T-helper 1 cell (primary cell): ENCODE results near the gene ARHGDIA.

ENCODE experiments used
- DNase-seq, 5 donors: peaks; one replicate each; pipeline ENCODE4 v3.0.0-alpha.2; 2012 to 2020

Gene ARHGDIA

DNA sequence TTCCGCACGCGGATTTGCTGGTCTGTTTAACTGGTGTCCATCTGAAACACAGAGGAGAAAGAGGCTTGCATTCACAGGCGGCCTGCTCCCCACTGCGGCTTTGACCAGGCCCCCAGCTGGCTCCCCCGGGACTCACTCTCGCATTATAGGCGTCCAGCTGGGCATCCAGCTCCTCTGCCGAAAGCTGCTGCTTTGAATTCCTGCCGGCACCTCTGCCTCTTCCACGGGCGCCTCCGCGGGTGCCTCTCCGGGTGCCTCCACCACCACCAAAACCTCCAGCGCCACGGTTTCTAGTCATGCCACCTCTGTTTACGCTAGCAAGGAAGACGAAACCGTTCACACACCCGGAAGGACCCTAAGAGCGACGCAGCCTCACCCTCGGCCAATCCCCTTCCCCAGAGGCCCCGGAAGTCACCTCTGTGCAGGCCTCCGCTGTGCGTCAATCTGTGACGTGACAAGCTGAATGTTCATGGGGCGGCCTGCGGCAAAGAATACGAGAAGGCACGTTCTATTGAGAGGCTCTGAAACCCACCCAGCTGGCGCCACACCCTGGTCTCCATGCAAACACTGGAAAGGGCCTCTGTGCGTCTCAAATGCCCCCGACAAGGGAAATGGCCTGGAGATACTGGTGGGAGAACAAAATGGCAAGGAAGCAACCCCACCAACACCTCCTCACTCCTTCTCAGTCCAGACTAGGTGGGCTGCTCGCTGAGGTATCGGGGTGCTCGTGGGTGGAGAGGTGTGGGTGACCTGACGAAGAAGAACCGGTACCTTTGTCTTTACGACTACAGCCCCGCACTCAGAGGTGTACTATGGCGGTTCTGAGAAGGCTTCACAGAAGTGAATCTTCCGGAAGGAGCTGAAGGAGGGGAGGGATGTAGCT, 17.2 kb upstream of the ARHGDIA start:
- no peak for DNase-seq

DNA sequence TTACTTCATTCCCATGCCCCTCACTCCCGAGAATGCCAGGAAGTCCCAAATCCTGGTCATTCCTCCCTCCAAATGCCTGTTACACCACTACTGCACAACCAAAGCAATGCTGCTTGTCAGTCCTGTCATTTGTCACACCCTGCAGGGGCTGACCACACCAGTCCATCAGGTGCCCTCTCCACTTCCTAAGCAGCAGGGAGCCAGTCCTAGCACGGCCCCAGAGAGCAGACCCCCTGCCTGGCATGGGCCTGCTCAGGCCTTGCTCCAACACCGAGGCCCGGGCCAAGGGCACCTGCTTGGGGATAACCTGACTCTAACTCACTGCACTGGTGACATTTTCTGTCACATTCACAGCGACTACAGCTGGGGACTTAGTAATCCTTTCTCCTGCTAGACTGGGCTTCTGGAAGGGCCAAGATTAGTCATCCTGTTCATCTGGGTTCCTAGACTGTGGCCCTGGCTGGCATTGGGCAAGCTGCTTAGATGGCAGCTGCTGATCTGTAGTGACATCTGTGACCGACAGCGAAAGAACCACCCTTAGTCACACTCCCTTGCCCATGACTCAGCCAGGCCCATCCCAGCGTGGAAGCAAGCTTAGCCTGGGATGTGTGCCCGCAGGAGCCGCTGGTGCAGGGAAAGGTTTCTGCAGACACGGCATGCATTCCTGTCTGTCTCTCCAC, 14.9 kb upstream of the ARHGDIA start:
- DNase-seq: no peak

DNA sequence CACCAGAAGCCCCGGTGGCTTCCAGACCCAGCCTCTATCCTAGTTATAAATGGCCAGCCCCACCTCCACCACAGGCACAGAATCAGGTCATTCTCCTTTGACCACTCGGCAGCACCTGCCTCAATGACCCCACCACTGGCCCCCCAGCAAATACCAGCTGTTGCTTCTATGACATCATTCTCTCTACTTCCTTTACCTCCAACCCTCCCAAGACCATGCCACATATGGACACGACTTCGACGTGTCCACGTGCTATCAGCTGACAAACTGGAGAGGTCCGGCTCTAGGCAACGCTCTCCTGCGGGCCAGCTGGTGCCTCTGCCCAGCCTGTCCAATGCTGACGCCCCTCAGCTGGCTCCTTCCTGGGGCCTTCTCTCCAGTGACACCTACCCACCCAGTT, 14.3 kb upstream of the ARHGDIA start:
- no peak for DNase-seq

DNA sequence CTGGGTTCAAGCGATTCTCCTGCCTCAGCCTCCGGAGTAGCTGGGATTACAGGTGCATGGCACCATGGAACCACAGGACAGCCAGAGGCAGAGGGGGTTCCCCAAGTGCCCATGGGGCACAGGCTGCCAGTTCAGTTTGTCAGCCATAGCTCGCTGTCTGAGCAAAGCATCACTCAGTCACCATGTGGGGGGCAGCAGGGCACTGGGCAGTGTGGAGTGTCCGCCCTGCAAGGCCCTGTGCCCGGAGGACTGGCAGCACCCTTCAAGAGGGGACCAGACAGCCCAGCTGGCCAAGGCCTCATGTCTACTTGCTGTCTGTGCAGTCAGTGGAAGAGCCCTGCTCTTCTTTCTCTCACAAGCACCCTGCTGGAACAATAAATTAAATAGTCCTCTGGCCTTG, 13.8 kb upstream of the ARHGDIA start:
- no peak for DNase-seq

DNA sequence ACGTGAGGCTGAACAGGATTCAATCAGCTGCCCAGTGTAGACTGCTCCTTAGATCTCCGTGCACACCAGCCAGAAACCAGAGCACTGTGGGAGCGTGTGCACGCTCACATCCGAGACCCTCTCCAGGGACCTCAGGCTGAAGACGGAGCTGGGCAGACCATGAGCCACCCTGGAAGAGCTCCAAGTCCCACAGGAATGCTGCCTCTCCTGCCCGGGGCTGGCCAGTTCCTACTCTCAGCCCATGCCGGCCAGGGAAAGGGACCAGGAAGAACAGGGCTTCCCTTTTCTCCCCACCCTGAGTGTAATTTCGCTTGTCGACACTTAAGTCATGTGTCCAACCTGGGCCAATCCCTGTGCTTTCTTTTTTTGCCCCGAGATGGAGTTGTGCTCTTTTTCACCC, 13.4 kb upstream of the ARHGDIA start:
- DNase-seq: no peak

DNA sequence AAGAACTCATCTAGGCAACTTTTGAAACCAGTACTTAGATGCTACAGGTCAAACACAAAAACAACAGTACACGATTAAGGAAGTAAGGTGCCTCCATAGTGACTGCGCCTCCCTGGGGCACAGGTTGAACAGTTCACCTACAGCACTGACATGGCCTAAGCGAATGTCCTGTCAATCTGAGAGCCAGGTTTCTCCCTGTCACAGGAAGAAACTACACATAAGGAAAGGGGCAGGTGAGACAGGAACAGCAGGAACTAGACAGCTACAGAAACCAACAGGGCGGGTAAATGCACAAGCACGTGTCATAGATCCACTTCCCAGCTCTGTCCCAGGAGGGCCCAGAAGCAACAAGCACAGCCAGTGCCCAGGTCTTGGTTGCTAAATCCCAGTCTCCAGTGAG, 8.0 kb upstream of the ARHGDIA start:
- DNase-seq: no peak

DNA sequence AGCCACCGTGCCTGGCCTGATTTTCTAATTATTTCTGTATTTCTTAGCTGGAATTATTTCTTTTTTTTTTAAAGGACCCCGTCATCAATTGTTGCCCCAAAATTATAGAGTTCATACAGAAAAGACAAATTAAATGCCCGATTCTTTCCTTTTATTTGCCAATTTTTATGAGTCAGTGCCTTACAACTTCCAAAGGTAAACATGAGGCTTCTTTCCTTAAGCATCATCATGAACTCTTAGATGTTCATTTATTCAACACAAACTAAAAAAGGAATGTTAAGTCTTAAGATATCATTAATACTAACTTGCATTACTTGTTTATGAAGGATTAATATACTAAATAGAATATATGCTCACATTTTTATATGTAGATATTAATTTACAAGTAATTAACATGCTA, 7.2 kb upstream of the ARHGDIA start:
- DNase-seq: no peak

DNA sequence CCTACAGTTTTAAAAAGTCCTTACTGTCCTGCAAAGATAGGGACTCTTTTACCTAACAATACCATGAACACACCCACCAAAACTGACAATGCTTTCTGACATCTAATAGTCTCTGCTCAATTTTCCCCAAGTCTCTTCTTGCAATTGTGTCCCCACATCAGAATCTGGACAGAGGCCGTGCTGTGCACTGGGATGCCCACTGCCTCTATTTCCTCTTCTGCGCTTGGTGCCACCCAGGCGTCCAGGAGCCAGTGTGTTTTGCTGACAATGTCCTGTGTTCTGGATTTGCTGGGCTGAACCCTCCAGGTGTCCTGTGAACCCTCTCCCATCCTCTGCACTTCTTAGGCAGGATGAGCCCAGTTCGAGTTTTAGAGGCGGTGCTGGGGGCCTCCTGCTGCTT, 6.4 kb upstream of the ARHGDIA start:
- DNase-seq: no peak

DNA sequence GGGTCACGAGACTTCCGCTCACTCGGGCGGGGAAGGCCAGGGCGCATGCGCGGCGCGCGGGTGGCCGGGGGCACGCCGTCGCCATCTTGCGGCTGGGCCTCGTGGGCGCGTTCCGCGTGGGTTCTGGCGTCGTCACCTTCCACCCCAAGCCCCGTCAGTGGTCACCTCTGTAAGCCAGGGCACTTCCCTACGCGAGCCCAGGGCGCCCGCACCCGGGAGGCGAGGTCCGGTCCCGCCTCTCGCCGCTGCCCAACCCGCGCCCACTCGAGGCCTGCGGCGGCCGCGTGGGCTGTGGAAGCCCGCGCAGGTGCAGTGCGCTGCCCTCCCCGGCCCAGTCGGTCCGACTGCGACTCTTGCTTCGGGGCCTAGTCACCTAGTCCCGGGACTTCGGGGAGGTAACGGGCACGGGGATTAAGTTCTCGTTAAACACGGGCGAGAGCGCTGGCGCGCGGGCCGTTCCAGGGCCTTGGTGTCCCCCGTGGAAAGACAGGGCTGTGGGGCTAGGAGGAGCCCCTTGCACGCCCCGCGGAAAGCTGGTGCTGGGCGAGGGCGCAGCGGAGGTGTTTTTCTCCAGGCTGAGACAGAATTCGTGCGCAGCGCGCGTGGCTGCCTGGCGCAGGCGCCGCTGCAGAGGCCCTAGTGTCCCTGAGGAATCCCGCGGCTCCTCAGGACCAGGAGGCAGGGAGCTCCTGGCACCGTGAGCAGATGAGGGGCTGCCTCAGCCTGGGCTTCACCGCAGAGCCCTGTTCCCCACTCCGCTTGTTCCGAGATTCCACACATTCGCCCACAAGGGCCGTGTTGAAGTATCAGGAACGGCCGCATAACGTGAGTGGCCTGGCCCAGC, 472 bp upstream of the ARHGDIA start:
- peak; percentile 92 to 96 (median 94) for DNase-seq

DNA sequence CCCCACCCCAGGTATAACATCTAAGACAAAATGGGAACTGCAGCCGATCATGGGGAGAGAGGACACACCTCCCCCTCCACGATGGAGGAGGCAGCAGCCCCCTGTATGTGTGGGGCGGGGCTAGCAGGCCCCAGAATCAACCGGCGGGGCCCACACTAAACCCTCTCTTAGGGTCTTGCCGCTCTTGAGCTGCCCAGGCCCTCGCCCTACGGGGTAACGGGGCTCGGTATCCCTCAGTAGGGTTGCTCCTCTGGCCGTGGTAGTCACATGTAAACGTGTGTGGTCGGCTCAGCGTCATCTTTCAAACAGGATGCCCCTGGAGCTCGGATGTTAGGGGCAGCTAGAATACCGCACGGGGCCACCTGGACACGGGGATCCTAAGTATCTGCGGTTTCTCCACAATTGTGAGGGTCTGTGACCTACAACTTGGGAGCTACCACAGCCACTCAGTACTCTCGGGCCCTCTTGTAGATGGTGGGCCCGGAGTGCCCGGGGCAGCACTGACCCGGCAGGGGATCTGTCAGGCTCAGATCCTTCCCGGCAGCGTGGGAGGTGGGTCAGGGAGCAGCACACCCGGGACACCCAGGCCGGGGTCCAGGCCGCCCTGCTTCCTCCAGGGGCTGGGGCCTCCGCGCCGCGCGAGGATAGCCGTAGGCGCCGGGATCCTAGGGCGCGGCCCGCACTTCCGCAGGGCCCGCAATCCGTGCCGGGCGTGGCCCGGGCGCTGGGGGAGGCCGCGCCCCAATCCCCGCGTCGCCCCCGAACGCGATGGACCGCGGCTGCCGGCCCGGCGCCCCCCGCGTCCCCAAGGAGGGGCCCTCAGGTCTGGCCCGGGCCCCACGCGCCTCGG, 781 bp downstream of the ARHGDIA start:
- DNase-seq: peak in 3 of 5 donors; percentile 25 to 71 (median 42)

DNA sequence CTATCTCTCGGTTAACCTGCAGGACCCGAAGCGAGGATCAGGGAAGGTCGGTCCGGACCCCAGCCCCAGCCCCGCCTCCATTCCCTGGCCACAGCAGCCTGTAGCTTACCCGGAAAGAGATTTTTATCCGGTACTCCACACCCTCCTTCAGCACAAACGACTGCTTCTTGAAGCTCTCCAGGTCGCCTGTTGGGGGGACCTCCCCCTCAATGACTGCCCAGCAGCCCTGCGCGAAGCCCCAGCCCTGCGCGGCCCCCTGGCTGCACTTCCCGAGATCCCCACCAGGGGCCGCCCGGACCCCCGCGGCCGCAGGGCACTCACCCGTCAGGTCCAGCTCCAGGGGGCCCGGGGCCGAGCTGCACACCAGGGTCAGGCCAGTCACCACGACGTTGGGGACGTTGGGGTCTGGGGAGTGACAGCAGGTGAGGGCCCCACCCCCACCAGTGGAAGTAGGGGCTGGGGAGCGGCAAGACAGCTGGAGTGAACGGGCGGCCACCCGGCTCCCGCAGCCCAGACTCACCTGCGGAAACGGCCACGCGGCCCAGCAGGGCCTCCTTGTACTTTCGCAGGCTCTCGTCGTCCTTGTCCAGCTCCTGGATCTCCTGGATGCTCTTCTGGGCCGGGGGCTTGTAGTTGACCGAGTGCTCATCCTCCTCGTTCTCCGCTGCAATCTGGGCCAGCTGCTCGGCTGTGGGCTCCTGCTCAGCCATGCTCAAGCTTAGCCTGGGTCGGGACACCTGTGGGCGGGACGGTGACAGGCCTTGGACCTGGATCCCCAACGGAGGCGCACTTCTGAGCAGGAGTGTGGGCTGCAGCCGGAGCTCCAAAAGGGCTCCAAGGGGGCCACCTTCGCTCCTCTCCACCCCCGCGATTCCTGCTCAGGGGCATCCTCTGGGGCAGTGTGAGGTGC, 1.7 kb downstream of the ARHGDIA start:
- DNase-seq: peak in 1 of 5 donors; percentile 33

DNA sequence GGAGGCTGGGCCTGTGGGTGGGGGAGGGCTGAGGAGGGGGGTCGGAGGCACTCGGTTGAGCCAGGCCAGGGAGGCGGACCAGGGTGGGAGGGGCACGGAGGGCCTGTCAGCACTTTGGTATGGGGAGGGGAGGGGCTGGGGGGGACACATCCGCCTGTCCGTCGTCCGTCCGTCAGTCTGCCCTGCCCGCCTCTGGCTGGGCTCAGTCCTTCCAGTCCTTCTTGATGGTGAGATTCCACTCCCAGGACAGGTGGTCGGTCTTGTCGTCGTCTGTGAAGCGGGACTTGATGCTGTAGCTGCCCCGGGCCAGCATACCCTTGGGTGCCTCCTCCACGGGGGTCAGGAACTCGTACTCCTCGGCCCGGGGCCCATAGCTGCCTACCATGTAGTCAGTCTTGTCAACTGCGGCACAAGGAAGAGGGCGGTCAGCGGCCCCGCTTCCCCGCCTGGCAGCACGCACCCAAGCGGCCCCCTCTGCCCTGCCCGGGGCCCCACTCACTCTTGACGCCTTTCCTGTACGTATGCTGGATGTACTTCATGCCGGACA, 2.4 kb downstream of the ARHGDIA start:
- no peak for DNase-seq

DNA sequence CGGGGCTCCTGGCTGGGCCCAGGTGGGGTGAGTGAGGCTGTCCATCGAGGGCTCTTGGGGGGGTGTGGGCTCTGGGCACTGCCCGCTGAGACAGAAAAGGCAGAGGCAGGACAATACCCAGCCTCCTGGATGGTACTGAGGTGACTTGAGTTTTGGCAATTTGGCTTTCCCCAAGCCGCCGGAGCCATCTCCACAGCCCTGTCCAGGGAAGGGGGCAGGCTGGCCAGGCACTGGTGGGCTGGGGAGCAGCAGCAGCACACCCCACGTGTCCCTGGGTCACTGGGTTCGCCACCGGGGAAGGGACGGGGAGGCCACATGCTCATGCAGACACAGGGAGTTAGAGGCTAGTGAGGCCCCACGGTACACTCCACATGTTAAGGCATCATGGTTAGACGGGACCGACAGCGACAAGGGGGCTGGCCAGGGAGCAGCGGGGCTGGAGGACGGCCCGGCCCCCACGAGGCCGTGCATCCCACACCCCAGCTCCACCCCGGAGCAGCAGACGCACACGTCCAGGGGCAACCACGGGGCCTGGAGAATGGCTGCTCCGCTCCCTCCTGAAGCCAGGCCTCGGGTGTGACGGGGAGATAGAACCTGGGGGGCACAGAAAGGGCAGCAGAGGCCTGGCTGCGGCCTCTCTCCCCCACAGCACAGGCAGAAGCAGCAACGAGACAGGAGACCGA, 3.0 kb downstream of the ARHGDIA start:
- DNase-seq: no peak

DNA sequence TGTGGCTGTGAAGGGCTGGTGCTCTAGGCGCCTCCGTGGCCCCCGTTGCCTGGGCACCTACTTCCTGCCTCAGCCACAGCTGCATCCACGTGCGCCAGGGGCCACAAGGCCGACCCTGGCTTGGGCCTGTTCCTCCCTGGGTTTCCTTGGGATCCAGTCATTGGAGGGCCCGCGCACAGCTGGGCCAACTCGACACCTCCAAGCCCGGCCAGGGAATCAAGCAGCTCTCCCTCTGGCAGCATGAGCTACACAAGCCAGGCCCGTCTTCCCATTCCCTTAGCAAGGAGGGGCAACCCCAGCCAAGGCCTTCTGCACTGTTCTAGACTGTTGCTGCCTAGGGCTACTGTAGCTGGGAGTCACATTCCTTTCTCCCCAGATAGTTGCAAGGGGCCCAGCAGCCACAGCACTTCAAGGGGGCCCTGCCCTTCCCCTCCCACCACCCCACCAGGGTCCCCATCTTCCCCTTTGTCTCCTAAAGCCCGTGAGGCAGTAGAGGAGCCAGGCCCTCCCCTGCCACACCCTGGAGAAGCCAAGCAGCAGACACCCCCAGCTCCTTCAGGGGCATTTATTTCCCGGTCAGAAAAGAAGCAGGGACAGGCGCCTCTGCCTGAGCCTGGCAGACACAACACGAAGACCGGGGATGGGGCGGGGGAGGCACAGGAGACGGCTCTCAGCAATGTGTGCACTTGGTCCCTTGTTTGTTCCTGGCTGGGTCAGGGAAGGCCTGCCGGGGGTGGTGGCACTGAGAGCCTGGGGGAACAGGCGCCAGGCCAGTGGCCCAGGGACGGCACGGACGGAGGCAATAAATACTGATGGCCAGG, 3.8 kb downstream of the ARHGDIA start:
- no peak for DNase-seq

DNA sequence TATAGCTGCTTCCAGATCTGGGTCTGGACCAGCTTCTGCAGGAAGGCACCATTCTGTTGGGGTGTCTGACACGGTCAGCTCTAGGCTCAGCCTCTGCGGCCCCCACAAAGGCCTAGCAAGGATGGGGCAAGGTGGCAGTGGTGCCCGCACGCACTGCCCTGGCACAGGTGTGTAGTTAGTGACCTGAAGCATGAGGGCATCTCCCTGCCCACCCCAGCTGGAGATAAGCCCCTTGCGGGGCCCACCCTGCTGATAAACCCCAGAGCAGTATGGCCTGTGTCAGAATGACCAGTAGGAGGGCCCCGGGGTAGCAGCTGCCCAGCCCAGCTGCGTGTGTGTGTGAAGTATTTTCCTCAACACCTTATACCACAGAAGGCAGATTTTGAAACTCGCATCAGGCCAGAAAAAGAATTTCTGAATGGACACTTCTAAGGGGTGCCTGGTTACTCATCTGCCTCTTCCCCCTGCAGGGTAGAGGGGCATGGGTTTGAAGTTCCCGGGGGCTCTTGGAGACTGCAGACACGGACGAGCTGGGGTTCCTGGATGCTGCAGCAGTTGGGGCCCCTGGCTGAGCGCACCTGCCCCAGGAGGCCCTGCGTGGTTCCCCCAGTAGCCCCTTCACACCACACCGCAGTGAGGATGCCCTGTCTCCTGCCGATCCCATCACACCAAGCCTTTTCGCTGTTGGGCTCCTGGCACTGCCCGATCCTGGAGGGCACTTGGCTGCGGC, 4.5 kb downstream of the ARHGDIA start:
- DNase-seq: no peak

DNA sequence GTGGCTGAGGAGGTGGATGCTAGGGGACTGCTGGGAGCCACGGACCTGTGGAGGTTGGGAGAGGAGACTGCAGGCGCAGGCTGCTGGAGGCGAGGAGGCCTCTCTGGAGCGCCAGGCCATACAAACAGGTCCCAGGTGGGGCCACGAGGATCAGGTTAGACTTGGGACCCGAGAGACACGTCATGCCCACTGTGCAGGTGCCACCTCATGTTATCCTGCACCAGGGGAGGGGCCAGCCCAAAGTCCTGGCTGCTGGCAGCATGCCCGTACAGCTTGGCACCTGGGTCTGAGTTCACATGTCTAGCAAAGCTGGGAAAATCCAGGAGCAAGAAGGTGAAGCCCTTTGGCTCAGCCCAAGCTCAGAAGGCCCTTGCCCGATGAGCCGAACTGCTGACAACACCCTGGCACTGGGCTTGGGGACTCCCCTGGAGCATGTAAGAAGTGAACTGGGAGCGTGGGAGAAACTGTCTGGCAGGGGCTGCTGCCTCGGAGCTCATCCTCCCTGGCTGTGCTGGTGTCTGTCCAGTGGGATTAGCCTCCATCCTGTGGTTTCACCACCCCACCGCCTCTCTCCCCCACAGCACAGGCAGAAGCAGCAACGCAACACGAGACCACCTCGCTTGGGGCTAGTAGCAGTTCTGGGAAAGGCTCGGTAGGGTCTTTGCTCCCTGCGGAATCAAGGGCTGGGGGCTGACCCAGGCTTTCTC, 5.3 kb downstream of the ARHGDIA start:
- DNase-seq: no peak

DNA sequence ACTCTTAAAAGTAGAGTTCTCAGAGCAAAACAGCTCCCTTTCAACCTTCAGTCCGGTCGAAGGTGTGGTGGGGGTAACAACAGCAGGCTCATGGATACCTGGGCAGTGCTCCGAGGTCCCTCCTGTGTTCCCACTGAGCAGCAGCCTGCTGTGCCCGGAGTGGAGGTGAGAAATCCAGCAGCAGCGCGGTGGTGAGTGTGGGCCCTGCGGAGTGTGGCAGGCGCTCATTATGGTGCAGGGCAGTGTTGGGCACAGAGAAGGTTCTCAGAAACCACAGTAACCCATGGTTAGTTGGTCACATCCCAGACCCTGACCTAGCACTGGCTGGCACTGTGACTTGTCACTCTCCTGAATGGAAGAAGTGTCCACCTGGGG, 5.8 kb downstream of the ARHGDIA start:
- DNase-seq: no peak
